Measurements from ENCODE around the gene HOXA10.

The HOXA10 gene

GRCh38 chr7:27198138-27198841, 24.2 kb upstream of the HOXA10 start:
- H3K4me1 Mint-ChIP-seq = peaks cover 19% of the 10 kb centered on the region
- TF ChIP-seq, protein P1, sequence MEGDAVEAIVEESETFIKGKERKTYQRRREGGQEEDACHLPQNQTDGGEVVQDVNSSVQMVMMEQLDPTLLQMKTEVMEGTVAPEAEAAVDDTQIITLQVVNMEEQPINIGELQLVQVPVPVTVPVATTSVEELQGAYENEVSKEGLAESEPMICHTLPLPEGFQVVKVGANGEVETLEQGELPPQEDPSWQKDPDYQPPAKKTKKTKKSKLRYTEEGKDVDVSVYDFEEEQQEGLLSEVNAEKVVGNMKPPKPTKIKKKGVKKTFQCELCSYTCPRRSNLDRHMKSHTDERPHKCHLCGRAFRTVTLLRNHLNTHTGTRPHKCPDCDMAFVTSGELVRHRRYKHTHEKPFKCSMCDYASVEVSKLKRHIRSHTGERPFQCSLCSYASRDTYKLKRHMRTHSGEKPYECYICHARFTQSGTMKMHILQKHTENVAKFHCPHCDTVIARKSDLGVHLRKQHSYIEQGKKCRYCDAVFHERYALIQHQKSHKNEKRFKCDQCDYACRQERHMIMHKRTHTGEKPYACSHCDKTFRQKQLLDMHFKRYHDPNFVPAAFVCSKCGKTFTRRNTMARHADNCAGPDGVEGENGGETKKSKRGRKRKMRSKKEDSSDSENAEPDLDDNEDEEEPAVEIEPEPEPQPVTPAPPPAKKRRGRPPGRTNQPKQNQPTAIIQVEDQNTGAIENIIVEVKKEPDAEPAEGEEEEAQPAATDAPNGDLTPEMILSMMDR (IDR thresholded peaks at IDR 0.05) = no peak
- no peak overlapping the region for H3K27ac Mint-ChIP-seq
- H3K4me3 Mint-ChIP-seq = peak overlapping the region; percentile 25
- H3K27me3 Mint-ChIP-seq (ENCODE audit: low read depth, poor library complexity) = peaks cover 97% of the 10 kb centered on the region
- H3K9me3 Mint-ChIP-seq = no peaks in the 10 kb centered on the region
- H3K36me3 Mint-ChIP-seq (ENCODE audit: low read depth) = no peaks in the 10 kb centered on the region
- no peak for DNase-seq

GRCh38 chr7:27197137-27198042, 23.3 kb upstream of the HOXA10 start:
- Mint-ChIP-seq H3K36me3 (ENCODE audit: low read depth) (no peaks in the 10 kb centered on the region), H3K4me1 (peaks cover 19% of the 10 kb centered on the region), H3K9me3 (no peaks in the 10 kb centered on the region), H3K27ac (no peak overlapping the region), H3K27me3 (ENCODE audit: low read depth, poor library complexity) (peaks cover 97% of the 10 kb centered on the region), H3K4me3 (no peak overlapping the region)
- TF ChIP-seq, protein P1 (IDR thresholded peaks at IDR 0.05) = no peak
- DNase-seq = no peak

DNA sequence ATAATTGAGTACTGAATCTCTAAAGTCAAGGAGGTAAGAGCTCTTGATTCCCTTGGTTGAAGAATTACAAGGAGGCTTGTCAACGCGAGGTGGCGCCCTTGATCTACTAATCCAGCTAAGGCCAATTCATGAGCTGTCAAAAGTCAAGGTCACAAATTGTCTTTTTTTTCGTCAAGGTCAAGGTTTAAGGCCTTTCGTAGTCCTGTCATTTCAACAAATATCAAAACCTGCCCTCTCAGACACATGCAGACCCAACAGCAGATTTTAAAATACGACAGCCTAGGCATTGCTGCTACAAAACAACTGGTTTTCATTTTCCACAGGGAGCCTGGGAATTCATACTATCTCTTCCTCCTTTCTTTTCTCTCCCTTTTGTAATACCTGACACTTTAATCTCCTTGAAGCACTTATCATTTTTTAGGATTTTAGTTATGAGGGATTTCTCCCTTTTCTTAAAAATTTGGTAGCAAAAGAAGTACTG, 22.2 kb upstream of the HOXA10 start:
- H3K27me3 Mint-ChIP-seq (ENCODE audit: low read depth, poor library complexity) = peaks cover 97% of the 10 kb centered on the region
- H3K36me3 Mint-ChIP-seq (ENCODE audit: low read depth) = no peaks in the 10 kb centered on the region
- peaks cover 26% of the 10 kb centered on the region for H3K4me1 Mint-ChIP-seq
- no peaks in the 10 kb centered on the region for H3K9me3 Mint-ChIP-seq
- H3K4me3 Mint-ChIP-seq = no peak overlapping the region
- DNase-seq = peak; percentile 92
- H3K27ac Mint-ChIP-seq = no peak overlapping the region
- TF ChIP-seq, protein P1 (IDR thresholded peaks at IDR 0.05) = peak; percentile 82

DNA sequence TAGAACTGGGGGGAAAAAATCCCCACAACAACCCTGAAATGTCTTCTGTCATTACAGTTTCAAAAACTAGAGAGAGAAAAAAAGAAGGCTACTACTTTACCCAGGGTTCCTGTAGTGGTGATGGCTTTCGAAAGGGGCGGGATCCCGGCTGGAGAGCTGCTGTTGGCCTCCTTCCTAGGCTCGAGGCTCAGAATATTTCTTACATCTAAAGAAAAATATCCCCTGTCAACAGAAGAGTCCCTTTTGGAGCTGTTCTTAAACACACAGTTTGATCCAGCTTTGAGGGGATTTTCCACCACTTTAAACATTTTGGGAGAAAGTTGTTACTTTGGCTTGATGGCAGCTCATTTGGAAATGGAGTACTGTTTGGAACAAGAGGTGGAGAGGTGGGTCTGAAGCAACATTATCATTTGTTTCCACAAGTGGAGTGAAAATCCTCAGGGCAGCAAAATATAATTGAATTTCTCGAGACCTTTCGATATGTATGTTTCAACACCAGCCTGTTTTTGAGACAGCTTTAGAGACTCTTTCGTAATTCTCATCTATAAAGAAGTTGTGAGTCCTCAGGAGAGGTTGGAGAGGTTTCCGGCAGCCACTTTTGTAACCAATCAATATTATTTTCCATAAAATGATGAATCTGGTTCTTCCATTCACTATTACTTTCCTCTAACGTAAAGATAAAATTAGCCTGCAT, 20.7 kb upstream of the HOXA10 start:
- no peaks in the 10 kb centered on the region for H3K9me3 Mint-ChIP-seq
- TF ChIP-seq, protein P1 (IDR thresholded peaks at IDR 0.05) = no peak
- no peak overlapping the region for H3K27ac Mint-ChIP-seq
- H3K27me3 Mint-ChIP-seq (ENCODE audit: low read depth, poor library complexity) = peaks cover 97% of the 10 kb centered on the region
- peaks cover 27% of the 10 kb centered on the region for H3K4me1 Mint-ChIP-seq
- peak; percentile 28 for DNase-seq
- no peaks in the 10 kb centered on the region for H3K36me3 Mint-ChIP-seq (ENCODE audit: low read depth)
- H3K4me3 Mint-ChIP-seq = no peak overlapping the region

DNA sequence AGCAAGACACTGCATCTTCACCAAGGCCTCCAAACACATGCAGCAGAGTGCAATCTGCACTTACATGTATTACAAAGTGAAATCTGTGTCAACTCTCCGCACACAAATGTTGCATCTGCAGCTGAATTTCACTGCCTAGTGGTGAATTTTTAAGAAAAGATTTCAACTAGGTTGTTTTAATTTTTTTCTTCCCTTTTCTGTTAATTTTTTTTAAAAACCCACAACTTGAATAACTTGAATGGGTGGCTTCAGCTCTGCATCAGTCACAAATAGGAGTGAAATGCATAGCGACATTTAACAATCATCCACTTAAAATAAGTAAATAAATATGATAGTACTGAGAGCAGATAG, 19.9 kb upstream of the HOXA10 start:
- Mint-ChIP-seq H3K36me3 (ENCODE audit: low read depth) (no peaks in the 10 kb centered on the region), H3K4me1 (peaks cover 34% of the 10 kb centered on the region), H3K9me3 (no peaks in the 10 kb centered on the region), H3K27ac (no peak overlapping the region), H3K4me3 (peak overlapping the region; percentile 48), H3K27me3 (ENCODE audit: low read depth, poor library complexity) (peaks cover 100% of the 10 kb centered on the region)
- TF ChIP-seq, protein P1 (IDR thresholded peaks at IDR 0.05) = no peak
- DNase-seq = no peak

Measured in nephron progenitor cell (in vitro differentiated cells).